Natural killer cell (primary cell): ENCODE results near the gene LATS1. TPM values are rescaled to one million over a fixed set of nuclear protein-coding genes. Genes with fewer than 3 reads are reported as not detected.

Experiments used
- ATAC-seq, 3 donors: fragments of 150-1000 bp in 2 of 3; fragments of 200-7000 bp in 1 of 3; cut with Tn5 transposase; 1 replicate in 1 of 3; 2 replicates in 2 of 3; pipeline ENCODE4 v1.10.0; 2021; ENCODE audit warnings: mild to moderate bottlenecking in 2 of 3, moderate library complexity in 2 of 3
- DNase-seq, 2 donors: peaks; one replicate each; pipeline versions ENCODE4 v3.0.0 to v3.0.0-alpha.2; 2013 to 2021; ENCODE audit warnings: mixed read lengths in 1 of 2
- H3K27ac ChIP-seq: one replicate; pipeline ENCODE4 v1.5.1; 2013; ENCODE audit warnings: mild to moderate bottlenecking, low read length
- H3K27me3 ChIP-seq: one replicate; pipeline ENCODE4 v1.6.1; 2013; ENCODE audit warnings: low read length; ENCODE audit not compliant: control insufficient read depth, insufficient read depth
- H3K36me3 ChIP-seq: one replicate; pipeline ENCODE4 v1.6.1; 2013; ENCODE audit warnings: low read length; ENCODE audit not compliant: control insufficient read depth, insufficient read depth
- H3K4me1 ChIP-seq: one replicate; pipeline ENCODE4 v1.6.1; 2013; ENCODE audit warnings: low read length; ENCODE audit not compliant: control insufficient read depth, insufficient read depth
- H3K4me3 ChIP-seq: one replicate; pipeline ENCODE4 v1.5.1; 2013; ENCODE audit warnings: low read length
- H3K9me3 ChIP-seq: one replicate; pipeline ENCODE4 v1.6.1; 2013; ENCODE audit warnings: low read length; ENCODE audit not compliant: control insufficient read depth, insufficient read depth
- H3K27ac Mint-ChIP-seq, 2 donors: one replicate each; pipeline ENCODE4 v1.8.0; 2022; ENCODE audit warnings: mild to moderate bottlenecking in 2 of 2, mixed read lengths in 2 of 2, moderate library complexity in 1 of 2
- H3K27me3 Mint-ChIP-seq, 2 donors: one replicate each; pipeline ENCODE4 v1.8.0; 2022; ENCODE audit warnings: low read depth in 2 of 2, mixed read lengths in 2 of 2
- H3K36me3 Mint-ChIP-seq: one replicate; pipeline ENCODE4 v1.8.0; 2022; ENCODE audit warnings: mixed read lengths
- H3K4me1 Mint-ChIP-seq, 2 donors: one replicate each; pipeline ENCODE4 v1.8.0; 2022; ENCODE audit warnings: mixed read lengths in 2 of 2
- H3K4me3 Mint-ChIP-seq: one replicate; pipeline ENCODE4 v1.8.0; 2022; ENCODE audit warnings: mild to moderate bottlenecking, moderate library complexity, mixed read lengths
- H3K9me3 Mint-ChIP-seq, 2 donors: one replicate each; pipeline ENCODE4 v1.8.0; 2022; ENCODE audit warnings: mixed read lengths in 2 of 2
- WGBS: methylation state at CpG from one replicate; pipeline ENCODE4 v1.1.7; 2013; ENCODE audit warnings: missing lambda C conversion rate; ENCODE audit not compliant: insufficient coverage; 5-methylcytosine and 5-hydroxymethylcytosine counted together
- intact Hi-C: fragments of 100-400 bp; cut with micrococcal nuclease; formaldehyde crosslinking; loops from one replicate; pipeline ENCODE4 v1.14.2; 2022
- total RNA-seq, 4 donors: library from RNA; stranded (reverse); fragments of 120-200 nt in 1 of 4; gene quantifications; one replicate each; pipeline versions ENCODE4 v1.2.3 to v1.2.4, GENCODE V29; 2013 to 2022
- TF ChIP-seq, protein P1 (sequence below): fragments of 200-600 bp; IDR thresholded peaks from one replicate; pipeline ENCODE4 v1.8.0; 2022; ENCODE audit warnings: antibody characterized with exemption

LATS1 gene
- total RNA-seq, 3 donors from 2014 or later (not counting 1 experiment from before 2014, with no cell fraction given): 37.9 to 52.5 (median 49.4) TPM

DNA sequence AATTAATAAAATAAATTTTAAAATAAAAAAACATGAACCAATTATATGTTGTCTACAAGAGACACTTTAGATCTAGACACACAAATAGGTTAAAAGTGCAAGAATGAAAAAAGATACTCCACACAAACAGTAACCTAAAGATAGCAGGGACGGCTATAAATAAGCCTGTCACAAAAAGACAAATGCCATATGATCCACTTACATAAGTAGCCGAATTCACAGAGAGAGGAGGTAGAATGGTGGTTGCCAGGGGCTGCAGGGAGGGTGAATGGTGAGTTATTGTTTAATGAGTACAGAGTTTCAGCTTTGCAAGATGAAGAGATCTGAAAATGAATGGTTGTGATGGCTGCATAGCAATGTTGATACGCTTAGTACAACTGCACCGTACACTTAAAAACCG lies 102.1 kb downstream of the LATS1 start:
- no peak overlapping the region for H3K4me3 ChIP-seq
- peaks cover 14% of the 10 kb centered on the region for H3K36me3 Mint-ChIP-seq
- intact Hi-C loops: no loop called here
- H3K4me3 Mint-ChIP-seq: no peak overlapping the region
- H3K27me3 ChIP-seq: no peaks in the 10 kb centered on the region
- no peaks in the 10 kb centered on the region for H3K4me1 ChIP-seq
- no peak overlapping the region for H3K27ac ChIP-seq
- TF ChIP-seq, protein P1, sequence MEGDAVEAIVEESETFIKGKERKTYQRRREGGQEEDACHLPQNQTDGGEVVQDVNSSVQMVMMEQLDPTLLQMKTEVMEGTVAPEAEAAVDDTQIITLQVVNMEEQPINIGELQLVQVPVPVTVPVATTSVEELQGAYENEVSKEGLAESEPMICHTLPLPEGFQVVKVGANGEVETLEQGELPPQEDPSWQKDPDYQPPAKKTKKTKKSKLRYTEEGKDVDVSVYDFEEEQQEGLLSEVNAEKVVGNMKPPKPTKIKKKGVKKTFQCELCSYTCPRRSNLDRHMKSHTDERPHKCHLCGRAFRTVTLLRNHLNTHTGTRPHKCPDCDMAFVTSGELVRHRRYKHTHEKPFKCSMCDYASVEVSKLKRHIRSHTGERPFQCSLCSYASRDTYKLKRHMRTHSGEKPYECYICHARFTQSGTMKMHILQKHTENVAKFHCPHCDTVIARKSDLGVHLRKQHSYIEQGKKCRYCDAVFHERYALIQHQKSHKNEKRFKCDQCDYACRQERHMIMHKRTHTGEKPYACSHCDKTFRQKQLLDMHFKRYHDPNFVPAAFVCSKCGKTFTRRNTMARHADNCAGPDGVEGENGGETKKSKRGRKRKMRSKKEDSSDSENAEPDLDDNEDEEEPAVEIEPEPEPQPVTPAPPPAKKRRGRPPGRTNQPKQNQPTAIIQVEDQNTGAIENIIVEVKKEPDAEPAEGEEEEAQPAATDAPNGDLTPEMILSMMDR: no peak
- WGBS: 86% methylated on average over 2 of the region's 5 CpGs
- no peaks in the 10 kb centered on the region for H3K9me3 ChIP-seq
- peaks cover 16% of the 10 kb centered on the region for H3K36me3 ChIP-seq
- peaks cover 7 to 16% of the 10 kb centered on the region in 2 donors for H3K4me1 Mint-ChIP-seq
- DNase-seq (no peak), ATAC-seq (no peak)
- no peaks in the 10 kb centered on the region for H3K9me3 Mint-ChIP-seq
- no peaks in the 10 kb centered on the region for H3K27me3 Mint-ChIP-seq
- peak overlapping the region in 1 of 2 donors; percentile 18 for H3K27ac Mint-ChIP-seq

DNA sequence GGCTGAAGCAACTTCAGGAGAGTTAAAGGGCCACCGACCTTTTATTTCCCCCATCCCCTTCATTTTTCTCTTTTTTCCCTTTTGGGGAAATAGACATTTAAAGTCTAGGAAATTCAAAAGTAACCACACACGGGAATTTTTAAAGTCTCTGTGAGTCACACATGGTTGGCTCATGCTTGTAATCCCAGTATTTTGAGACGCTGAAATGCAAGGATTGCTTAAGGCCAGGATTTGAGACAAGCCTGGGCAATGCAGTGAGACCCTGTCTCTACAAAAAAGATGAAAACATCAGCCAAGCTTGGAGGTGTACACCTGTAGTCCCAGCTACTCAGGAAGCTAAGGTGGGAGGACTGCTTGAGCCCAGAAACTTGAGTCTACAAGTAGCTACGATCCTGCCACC lies 103.6 kb downstream of the LATS1 start:
- Histone ChIP-seq H3K27ac (no peak overlapping the region), H3K4me1 (no peaks in the 10 kb centered on the region), H3K36me3 (peaks cover 10% of the 10 kb centered on the region), H3K27me3 (no peaks in the 10 kb centered on the region), H3K4me3 (no peak overlapping the region), H3K9me3 (no peaks in the 10 kb centered on the region)
- H3K4me1 Mint-ChIP-seq: peaks cover 7 to 14% of the 10 kb centered on the region in 2 donors
- no peak overlapping the region for H3K4me3 Mint-ChIP-seq
- H3K9me3 Mint-ChIP-seq: no peaks in the 10 kb centered on the region
- H3K27me3 Mint-ChIP-seq: no peaks in the 10 kb centered on the region
- WGBS: 91% methylated on average over 4 of the region's 4 CpGs
- DNase-seq: no peak
- peaks cover 14% of the 10 kb centered on the region for H3K36me3 Mint-ChIP-seq
- no peak overlapping the region for H3K27ac Mint-ChIP-seq
- intact Hi-C loops: no loop called here
- TF ChIP-seq, protein P1: no peak
- ATAC-seq: no peak

DNA sequence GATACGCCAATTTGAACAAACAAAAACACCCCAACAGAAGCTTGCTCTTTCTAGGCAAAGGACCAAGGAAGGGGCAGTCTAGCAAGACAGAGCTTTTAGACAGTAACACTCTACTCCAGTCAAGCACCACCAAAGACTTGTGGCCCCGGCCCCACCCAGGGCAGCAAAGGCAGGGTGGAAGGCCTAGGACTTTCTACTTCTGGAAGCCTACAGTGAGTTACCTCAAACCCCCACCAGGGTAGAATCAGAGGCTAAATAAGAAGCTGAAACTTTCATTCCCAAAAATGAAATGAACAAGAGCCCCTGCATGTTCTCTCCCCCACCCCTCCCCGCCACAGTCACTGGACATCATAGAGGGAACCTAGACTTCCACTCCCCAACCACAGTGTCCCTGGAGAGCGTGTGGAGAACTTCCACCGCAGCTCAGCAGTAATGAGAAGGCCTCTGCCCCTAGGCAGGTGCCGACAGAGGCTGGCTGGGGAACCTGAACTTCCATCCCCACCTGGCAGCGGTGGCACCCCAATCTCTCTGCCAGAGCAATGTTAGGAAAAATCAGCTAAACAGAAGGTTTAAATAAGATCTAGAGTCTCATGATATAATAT lies 109.4 kb downstream of the LATS1 start:
- no peaks in the 10 kb centered on the region for H3K9me3 Mint-ChIP-seq
- no peak for ATAC-seq
- H3K9me3 ChIP-seq: no peaks in the 10 kb centered on the region
- TF ChIP-seq, protein P1: no peak
- no peak overlapping the region for H3K27ac ChIP-seq
- no peak overlapping the region for H3K4me3 Mint-ChIP-seq
- H3K27me3 Mint-ChIP-seq: no peaks in the 10 kb centered on the region
- intact Hi-C loops: no loop called here
- no peaks in the 10 kb centered on the region for H3K27me3 ChIP-seq
- H3K36me3 Mint-ChIP-seq: peaks cover 5% of the 10 kb centered on the region
- no peak overlapping the region for H3K27ac Mint-ChIP-seq
- H3K4me1 Mint-ChIP-seq: peaks cover 5 to 7% of the 10 kb centered on the region in 2 donors
- H3K4me3 ChIP-seq: no peak overlapping the region
- no peak for DNase-seq
- H3K4me1 ChIP-seq: no peaks in the 10 kb centered on the region
- H3K36me3 ChIP-seq: peaks cover 6% of the 10 kb centered on the region
- 85% methylated on average over 7 of the region's 7 CpGs for WGBS

Other genes with a start within 250 kb of the LATS1 start
- 1 to 10 TPM in 2 of 3 donors, under 1 TPM in 1; 0.49 to 7.7 (median 4.1) TPM for gene ZC3H12D, start 233.1 kb downstream of the LATS1 start, total RNA-seq
- 10 to 100 TPM; 24.4 to 32.8 (median 25.0) TPM for gene PPIL4, start 172.1 kb downstream of the LATS1 start, total RNA-seq
- gene GINM1, start 151.7 kb downstream of the LATS1 start, total RNA-seq: 10 to 100 TPM; 19.0 to 25.9 (median 21.6) TPM
- gene KATNA1, start 69.4 kb downstream of the LATS1 start, total RNA-seq: 10 to 100 TPM; 16.4 to 22.7 (median 21.0) TPM
- 10 to 100 TPM; 20.8 to 33.4 (median 23.5) TPM for gene NUP43, start 28.4 kb upstream of the LATS1 start, total RNA-seq
- gene PCMT1, start 31.6 kb upstream of the LATS1 start, total RNA-seq: 10 to 100 TPM; 31.7 to 53.6 (median 41.5) TPM
- gene LRP11, start 146.3 kb upstream of the LATS1 start, total RNA-seq: under 1 TPM; 0.16 to 0.43 (median 0.26) TPM
- not detected for gene RAET1E, start 180.0 kb upstream of the LATS1 start, total RNA-seq
- under 1 TPM in 1 of 3 donors, not detected in 2; 0.43 TPM for gene RAET1G, start 205.0 kb upstream of the LATS1 start, total RNA-seq
- 1 to 10 TPM in 2 of 3 donors, under 1 TPM in 1; 0.98 to 2.4 (median 2.4) TPM for gene ULBP2, start 223.9 kb upstream of the LATS1 start, total RNA-seq
- under 1 TPM in 2 of 3 donors, not detected in 1; 0.18 to 0.23 TPM for gene ULBP1, start 245.8 kb upstream of the LATS1 start, total RNA-seq